Fibroblast of lung (primary cell): ENCODE results near the gene RPL7A.

ENCODE experiments used
- CTCF ChIP-seq, 2 donors: IDR thresholded peaks in 1 of 2; conservative IDR thresholded peaks in 1 of 2; 1 replicate in 1 of 2; 2 replicates in 1 of 2; pipeline ENCODE4 v1.5.1; 2011 to 2012; ENCODE audit warnings: low read length in 2 of 2, control low read depth in 1 of 2, inconsistent platforms in 1 of 2, low read depth in 1 of 2, mild to moderate bottlenecking in 1 of 2
- EZH2 ChIP-seq: IDR thresholded peaks from 2 replicates; pipeline ENCODE4 v1.5.1; 2012; ENCODE audit warnings: low read length, control low read depth, mild to moderate bottlenecking; ENCODE audit errors: missing control alignments

- TF ChIP-seq CTCF (conservative IDR thresholded peaks at IDR 0.05 in 1 of 2, IDR thresholded peaks at IDR 0.05 in 1 of 2; ENCODE audit: low read depth in 1 of 2, low read length in 2 of 2): no peak
- no peak for TF ChIP-seq EZH2
Observed at GRCh38 chr9:133320421-133320881, 27.6 kb upstream of the RPL7A start.
